HG02588 (cell line): ENCODE results near the gene PRR14.
"Not testable (repeated sequence)": the region's sequence is repeated elsewhere in the genome, so short reads cannot be mapped to it uniquely, and the experiment has no call there.

Experiments
- ATAC-seq: cut with Tn5 transposase; IDR thresholded peaks from one replicate; pipeline ENCODE4 v1.9.1; 2021; ENCODE audit warnings: mild to moderate bottlenecking, moderate library complexity; ENCODE audit not compliant: unreplicated experiment

PRR14 gene

DNA sequence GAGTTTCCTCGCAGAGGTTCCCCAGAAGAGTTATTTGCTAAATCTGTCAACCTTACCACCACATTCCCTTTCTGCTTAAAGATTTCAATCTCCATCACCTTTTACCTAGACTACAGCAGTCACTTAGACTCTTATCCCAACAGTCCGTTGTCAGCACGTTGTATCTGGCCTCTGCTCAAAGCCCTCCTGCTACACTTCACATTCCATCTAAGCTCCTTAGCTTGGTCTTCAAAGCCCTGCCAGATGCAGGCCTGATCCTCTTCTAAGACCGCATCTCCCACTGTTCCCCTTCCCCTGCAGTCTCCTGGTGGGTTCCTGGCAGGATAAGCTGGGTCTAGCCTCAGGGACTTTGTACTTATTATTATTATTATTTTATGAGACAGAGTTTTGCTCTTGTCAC lies 37.9 kb downstream of the PRR14 start:
- ATAC-seq = no peak

DNA sequence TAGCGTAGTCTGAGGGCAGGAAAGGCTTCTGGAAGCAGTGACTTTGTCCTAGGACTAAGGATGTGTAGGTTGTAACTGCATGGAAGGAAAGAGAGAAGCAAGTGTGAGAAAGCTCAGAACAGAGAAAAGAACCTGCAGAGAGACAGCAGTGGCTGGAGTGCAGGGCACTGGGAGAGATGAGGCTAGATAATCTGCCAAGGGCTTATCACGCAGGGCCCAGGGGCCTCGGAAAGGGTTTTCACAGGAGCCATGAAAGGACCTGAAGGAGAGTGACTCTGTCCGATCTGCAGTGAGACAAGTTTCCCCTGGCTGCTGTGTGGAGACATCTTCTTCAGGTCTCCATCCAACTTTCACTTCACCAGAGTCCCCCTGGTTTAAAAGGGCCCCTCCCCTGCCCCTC lies 41.1 kb downstream of the PRR14 start:
- ATAC-seq = no peak

DNA sequence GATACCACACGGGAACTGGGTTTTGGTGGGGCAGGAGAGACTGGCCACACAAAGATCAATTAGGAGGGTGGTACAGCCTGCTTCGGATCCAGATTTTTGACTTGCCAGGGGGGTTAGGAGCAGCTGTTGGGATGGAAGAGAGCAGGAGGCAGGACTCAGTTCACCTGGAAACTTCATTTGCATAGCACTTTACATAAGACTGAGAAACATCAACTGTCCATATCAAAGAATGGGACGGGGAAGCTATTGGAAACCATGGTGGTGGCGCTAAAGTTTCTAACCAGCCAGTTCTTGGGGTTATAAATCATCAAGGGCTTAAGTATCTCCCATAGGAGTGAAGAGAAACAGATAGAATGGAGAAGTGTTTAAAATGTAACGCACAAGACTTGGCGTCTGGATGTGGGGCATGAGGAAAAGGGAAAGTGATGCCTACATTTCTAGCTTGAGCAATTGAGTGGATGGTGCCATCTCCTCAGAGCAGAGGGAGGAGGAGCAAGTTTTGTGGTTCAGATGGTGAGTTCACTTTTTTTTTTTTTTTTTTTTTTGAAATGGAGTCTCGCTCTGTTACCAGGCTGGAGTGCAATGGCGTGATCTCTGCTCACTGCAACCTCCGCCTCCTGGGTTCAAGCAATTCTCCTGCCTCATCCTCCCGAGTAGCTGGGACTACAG lies 41.8 kb downstream of the PRR14 start:
- ATAC-seq = no peak

DNA sequence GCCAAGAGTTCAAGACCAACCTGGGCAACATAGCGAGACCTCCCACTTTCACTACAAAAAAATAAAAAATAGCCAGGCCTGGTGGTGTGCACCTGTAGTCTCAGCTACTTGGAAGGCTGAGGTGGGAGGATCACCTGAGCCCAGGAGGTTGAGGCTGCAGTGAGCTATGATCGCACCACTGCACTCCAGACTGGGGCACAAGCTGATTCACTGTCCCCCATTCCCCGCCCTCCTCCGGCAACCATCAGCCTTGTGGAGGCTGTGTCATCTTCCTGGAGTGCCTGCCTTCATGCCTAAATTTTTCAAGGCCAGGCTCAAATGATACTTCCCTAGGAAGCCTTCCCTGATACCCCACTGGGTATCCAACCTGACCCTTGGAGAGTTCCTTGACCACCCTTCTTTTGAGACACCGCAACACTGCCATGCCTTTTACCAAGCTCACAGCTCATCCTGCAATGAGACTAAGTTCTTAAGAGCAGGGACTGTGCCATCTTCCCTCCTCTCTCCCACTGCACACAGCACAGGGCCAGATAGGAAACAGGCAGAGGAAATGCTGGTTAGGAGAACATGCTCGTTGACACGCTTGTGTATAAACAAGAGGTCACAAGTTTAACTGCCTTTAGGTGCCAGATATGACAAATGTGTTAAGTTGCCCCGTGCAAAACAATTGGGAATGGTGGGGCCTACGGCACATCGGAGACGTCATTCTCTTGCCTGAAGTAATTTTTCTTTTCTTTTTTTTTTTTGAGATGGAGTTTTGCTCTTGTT lies 44.4 kb downstream of the PRR14 start:
- ATAC-seq = no peak

DNA sequence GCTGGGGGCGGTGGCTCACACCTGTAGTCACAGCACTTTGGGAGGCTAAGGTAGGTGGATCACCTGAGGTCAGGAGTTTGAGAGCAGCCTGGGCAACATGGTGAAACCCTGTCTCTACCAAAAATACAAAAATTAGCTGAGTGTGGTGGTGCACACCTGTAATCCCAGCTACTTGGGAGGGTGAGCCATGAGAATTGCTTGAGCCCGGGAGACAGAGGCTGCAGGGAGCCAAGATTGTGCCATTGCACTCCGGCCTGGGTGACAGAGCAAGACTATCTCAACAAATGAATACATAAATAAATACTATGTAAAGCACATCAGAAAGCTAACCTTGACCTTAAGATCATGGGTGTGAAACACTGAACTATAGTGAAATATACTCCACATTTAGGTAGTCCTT lies 45.9 kb downstream of the PRR14 start:
- ATAC-seq = not testable (repeated sequence)

DNA sequence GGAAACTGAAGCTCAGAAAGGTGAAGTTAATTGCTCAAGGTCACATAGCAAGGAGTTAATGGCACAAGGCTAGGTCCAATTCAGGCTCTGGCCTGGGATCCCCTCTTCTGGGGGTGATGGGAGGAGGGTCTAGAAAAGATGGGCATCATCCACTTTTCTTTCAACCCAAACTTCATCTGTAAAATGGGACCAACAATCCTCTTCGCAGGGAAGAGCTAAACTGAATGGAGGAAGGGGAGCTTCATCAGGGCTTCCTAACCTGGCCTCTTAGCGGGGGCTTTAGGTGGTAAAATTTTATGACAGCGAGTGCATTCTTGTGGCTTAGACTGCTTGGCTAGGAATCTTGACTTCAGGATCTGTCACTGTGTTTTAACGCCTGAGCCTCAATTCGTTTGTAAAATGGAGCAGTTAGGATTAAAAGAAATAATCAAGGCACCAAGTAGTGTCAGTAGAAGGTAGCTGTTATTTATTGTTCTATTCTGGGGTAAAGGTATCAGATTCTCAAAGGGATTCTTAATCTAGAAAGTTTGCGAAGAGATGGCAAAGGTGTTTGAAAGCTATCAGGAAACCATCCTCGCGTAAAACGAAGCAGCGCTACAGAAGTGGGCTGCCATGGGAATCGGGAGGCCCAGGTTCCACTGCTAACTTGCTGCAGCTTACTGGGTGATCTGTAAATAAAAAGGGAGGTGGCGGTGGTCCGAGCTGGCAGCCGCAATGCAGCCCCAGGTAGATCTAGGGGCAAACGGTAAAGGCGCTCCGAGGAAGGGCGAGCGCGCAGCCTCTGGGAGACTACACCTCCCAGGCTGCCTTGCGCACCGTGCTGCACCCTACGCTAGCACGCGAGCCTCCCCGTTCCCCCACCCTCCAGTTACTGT lies 46.7 kb downstream of the PRR14 start:
- ATAC-seq = peak; percentile 81

GRCh38 chr16:30698139-30698815 lies 47.5 kb downstream of the PRR14 start:
- peak; percentile 65 for ATAC-seq

DNA sequence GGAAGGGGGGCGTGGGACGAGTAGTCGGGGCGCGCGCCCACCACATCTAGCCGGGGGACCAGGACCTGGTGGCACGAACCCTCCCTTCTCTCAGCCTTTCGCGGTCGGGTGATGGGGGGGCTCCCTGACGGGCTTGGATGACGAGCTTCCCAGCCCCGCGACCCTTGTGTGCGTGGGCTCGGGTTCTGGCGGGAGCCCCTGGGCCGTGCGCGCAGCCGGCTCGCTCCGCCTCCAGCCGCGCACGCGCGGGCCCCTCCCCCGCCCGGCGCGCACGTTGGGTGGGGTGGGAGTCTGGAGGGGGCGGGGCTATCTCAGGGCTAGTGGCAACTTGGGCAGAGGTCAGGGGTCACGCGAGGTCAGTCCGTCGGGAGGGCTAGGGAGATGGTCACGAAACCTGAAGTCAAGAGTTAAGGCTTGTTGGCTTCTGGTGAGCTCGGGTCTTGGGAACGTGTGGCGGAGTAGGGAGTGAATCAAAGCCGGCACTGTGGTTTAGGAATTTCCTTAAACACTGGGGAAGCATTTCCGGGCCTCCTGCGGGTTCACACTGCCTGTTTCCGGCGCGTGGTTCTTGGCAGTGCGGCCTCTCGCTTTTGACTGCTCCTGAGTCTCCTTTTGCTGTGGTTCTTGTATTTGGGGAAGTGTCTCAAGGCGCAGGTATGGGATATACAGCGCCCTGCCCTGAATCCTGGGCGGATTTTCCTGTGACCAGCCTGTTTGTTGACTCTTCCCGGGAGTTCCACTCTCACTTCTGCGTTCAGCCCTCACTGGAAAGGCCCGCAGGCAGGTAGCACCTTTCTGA lies 48.3 kb downstream of the PRR14 start, which contains the start of gene SRCAP:
TSS of gene SRCAP (plus strand) at position 356 of the 799 bp plus-strand sequence. CDS start 1,654 bp downstream, outside the sequence.
- peak; percentile 29 for ATAC-seq

GRCh38 chr16:30699615-30700099 lies 48.9 kb downstream of the PRR14 start:
- no peak for ATAC-seq

DNA sequence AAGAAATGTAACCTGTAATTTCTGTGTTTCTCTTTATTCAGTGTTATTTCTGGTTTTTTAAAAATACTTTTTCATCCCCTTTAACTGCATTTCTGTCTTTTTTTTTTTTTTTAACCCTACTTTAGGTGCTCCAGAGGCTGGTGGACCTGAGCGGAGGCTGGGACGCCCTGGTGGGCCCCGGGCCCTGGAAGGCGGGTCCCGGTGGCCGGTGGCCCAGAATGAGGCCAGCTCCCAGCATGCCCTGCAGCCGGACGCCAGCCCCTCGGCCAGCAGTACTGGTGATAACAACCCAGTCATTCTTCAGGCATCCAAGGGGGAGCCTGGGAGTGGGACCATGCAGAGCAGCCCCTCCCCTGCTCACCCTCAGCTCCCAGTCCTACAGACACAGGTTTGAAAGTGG lies 49.7 kb downstream of the PRR14 start:
- no peak for ATAC-seq

GRCh38 chr16:30700971-30701370 lies 50.2 kb downstream of the PRR14 start:
- no peak for ATAC-seq

DNA sequence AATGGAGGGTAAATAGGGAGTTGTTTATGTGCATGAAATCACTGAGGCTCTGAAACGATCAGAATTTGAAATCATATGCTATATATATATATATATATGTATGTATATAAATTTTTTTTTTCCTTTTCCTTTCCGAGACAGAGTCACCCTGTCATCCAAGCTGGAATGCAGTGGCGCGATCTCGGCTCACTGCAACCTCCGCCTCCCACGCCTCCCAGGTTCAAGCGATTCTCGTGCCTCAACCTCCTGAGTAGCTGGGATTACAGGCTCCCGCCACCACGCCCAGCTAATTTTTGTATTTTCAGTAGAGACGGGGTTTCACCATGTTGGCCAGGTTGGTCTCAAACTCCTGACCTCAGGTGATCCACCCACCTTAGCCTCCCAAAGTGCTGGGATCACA lies 52.3 kb downstream of the PRR14 start:
- ATAC-seq = not testable (repeated sequence)

GRCh38 chr16:30703971-30704370 lies 53.2 kb downstream of the PRR14 start:
- no peak for ATAC-seq
